AG04449 (cell line): ENCODE results near the gene MEAK7.

Source experiments
- CTCF ChIA-PET: fragments of 350-600 bp; formaldehyde crosslinking; extraction: SDS; loops from one replicate; lab custom pipeline; 2021; ENCODE audit warnings: antibody characterized with exemption; lab: Yijun Ruan, JAX
- POLR2A ChIA-PET: fragments of 400-600, 350-600 bp; formaldehyde crosslinking; extraction: SDS; loops from one replicate; lab custom pipeline; 2020; ENCODE audit warnings: antibody characterized with exemption, inconsistent platforms; lab: Yijun Ruan, JAX
- DNase-seq: peaks from one replicate; pipeline ENCODE4 v3.0.0-alpha.2; 2010; ENCODE audit warnings: low read depth, low spot score
- H3K4me3 ChIP-seq: 2 replicates; pipeline ENCODE4 v1.5.1; 2011; ENCODE audit warnings: low read depth, mild to moderate bottlenecking, control low read depth, low read length
- TF ChIP-seq, protein P1 (sequence below): IDR thresholded peaks from one replicate; pipeline ENCODE4 v1.5.1; 2011; ENCODE audit warnings: mild to moderate bottlenecking, moderate library complexity, low read length, control low read depth, inconsistent platforms; ENCODE audit not compliant: insufficient read depth; ENCODE audit errors: missing control alignments

MEAK7 gene

DNA sequence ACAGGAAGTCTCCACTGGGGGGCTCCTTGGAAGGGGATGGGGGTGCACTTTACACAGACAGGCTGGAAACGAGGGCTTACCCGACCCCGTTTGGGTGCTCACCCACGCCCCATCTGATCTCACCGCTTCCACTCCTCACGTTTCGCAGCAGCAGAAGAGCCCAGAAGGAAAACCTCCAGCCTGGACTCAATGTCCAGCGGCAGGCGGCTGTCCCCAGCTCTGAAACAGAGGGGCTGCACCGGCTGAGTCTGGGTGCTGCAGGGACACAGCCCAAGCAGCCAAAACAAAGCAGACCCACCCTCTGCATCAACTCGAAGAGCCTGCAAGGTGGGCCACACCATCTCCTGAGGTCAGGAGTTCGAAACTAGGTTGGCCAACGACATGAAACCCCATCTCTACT lies 3.9 kb downstream of the MEAK7 start:
- DNase-seq = no peak
- TF ChIP-seq, protein P1, sequence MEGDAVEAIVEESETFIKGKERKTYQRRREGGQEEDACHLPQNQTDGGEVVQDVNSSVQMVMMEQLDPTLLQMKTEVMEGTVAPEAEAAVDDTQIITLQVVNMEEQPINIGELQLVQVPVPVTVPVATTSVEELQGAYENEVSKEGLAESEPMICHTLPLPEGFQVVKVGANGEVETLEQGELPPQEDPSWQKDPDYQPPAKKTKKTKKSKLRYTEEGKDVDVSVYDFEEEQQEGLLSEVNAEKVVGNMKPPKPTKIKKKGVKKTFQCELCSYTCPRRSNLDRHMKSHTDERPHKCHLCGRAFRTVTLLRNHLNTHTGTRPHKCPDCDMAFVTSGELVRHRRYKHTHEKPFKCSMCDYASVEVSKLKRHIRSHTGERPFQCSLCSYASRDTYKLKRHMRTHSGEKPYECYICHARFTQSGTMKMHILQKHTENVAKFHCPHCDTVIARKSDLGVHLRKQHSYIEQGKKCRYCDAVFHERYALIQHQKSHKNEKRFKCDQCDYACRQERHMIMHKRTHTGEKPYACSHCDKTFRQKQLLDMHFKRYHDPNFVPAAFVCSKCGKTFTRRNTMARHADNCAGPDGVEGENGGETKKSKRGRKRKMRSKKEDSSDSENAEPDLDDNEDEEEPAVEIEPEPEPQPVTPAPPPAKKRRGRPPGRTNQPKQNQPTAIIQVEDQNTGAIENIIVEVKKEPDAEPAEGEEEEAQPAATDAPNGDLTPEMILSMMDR = no peak
- ChIA-PET POLR2A (no interaction called here), CTCF (interaction anchor here (1.5 to 2.1 kb wide), 2 partner anchors 16 to 225 kb away, joined by 3 to 4 read pairs; no protein-coding TSS in a partner anchor)
- H3K4me3 ChIP-seq = no peak overlapping the region

DNA sequence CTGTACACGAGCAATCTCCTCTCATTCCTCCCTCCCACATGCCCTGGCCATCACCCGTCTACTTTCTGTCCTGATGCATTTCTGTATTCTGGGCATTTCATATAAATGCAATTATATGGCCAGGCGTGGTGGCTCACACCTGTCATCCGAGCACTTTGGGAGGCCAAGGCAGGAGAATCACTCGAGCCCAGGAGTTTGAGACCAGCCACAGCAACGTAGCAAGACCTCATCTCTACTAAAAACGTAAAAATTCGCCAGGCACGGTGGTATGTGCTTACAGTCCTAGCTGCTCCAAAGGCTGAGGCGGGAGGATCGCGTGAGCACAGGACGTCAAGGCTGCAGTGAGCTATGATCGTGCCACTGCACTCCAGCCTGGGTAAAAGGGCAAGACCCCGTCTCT lies 4.8 kb downstream of the MEAK7 start:
- ChIA-PET CTCF (interaction anchor here (1.0 to 1.5 kb wide), 2 partner anchors 13 to 15 kb away, joined by 3 read pairs; no protein-coding TSS in a partner anchor), POLR2A (no interaction called here)
- no peak for DNase-seq
- TF ChIP-seq, protein P1 = no peak
- H3K4me3 ChIP-seq = no peak overlapping the region

DNA sequence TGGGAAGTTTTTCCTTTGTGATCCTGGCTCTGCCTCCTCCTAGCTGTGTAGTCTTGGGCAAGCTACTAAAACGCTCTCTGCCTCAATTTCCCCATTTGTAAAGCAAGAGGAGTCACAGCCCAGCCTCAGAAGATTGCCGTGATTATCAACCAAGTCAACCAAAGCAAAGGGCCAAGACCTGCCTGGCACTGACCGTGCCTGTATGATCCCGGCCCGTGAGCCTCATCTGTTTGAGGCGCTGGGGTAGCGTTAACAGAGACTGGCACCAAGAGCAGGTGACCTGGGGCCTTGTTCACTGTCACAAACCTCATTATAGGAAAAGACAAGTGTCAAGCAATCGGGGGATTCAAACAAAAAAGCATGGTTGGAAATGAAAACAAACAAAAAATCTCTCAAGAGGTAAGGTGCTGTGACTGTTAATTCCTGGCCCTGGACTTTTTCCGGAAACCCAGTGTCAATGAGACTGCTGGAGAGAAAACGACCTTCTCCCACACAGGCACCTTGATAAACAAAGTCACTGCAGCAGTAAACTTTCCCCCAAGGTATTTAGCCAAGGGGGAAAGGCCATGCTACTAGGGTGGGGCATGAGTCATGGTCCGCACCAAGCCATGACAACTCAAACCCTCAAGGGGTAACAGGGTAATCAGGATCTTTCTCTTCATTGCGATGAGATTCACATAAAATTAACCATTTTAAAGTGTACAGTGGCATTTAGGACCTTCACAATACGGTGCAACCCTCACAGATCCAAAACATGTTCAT lies 5.4 kb downstream of the MEAK7 start:
- ChIA-PET CTCF (interaction anchor here (1.0 to 2.9 kb wide), 6 partner anchors 8 to 433 kb away, joined by 3 to 17 read pairs (median 6); no protein-coding TSS in a partner anchor), POLR2A (interaction anchor here (1.3 kb wide), 1 partner anchor 7 kb away, joined by 3 read pairs; no protein-coding TSS in a partner anchor)
- TF ChIP-seq, protein P1 = no peak
- no peak for DNase-seq
- no peak overlapping the region for H3K4me3 ChIP-seq

DNA sequence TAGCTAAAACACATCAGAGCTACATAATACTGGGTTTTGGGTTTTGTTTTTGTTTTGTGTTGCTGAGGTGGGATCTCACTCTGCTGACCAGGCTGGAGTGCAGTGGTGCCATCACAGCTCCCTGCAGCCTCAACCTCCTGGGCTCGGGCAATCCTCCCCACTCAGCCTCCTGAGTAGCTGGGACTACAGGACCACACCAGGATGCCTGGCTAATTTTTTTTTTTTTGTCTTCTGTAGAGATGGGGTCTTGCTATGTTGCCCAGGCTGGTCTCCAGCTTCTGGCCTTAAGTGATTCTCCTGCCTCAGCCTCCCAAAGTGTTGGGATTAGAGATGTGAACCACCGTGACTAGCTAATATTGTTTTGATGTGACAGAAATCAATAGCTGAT lies 6.2 kb downstream of the MEAK7 start:
- CTCF ChIA-PET = interaction anchor here (1.0 to 2.9 kb wide), 5 partner anchors 8 to 432 kb away, joined by 3 to 17 read pairs (median 8); no protein-coding TSS in a partner anchor
- POLR2A ChIA-PET = interaction anchor here (1.3 kb wide), 1 partner anchor 8 kb away, joined by 3 read pairs; no protein-coding TSS in a partner anchor
- no peak overlapping the region for H3K4me3 ChIP-seq
- TF ChIP-seq, protein P1 = no peak
- no peak for DNase-seq

DNA sequence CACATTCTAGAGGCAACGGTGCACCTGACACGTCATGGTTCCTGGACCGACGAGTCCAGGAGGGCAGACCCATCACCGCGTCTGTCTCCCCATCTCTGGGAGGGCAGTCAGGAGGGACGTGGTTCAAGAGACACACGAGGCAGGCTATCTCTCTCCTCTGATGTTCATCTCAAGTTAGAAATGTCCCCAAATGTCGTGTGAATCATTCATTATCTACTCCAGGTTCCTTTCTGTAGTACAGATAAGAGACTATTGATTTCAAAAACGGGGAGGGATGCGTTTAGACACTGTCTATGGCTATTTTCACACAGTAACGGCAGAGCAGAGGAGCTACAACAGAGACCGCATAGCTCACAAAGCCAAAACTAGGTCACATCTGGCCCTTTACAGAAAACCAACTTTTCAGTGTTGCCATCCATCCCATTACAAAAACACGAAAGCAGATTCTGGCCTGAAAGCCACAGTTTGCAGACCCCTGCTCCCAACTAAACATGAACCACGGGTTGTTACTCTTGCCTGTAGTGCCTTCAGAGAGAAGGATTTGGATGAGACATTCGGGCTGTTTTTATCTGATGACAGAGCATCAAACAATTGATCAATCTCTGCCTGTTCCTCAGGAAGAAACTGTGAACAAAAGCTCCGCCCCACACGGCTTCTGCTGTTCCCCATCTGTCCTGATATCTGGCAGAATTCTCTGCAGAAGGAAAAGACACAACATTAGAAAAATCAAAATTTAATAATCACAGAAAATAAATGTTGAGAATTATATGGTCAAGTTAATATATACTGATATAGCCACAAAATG lies 6.8 kb downstream of the MEAK7 start:
- TF ChIP-seq, protein P1 = no peak
- ChIA-PET CTCF (interaction anchor here (1.0 to 5.2 kb wide), 7 partner anchors 9 to 432 kb away, joined by 3 to 40 read pairs (median 8); no protein-coding TSS in a partner anchor), POLR2A (interaction anchor here (1.3 kb wide), 1 partner anchor 9 kb away, joined by 3 read pairs; no protein-coding TSS in a partner anchor)
- no peak for DNase-seq
- H3K4me3 ChIP-seq = no peak overlapping the region

DNA sequence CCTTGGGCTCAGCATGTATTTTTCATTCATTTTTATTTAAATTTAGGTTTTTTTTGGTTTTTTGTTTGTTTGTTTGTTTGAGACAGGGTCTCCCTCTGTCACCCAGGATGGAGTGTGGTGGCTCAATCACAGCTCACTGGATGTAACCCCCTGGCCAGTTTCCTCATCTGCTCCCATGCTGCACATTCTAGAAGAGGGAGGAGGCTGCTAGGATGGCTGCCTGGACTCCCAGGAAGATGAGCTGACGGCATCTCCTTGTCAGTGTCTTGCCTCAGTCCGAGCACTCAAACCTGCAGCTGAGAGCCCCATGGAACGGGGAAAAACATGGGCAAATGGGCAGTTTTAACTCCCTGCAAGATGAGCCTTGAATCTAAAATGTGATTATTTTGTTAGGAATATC lies 7.5 kb downstream of the MEAK7 start:
- ChIA-PET CTCF (interaction anchor here (0.7 to 5.2 kb wide), 9 partner anchors 8 to 126 kb away, joined by 3 to 40 read pairs (median 4); no protein-coding TSS in a partner anchor), POLR2A (interaction anchor here (0.8 kb wide), 1 partner anchor 11 kb away, joined by 4 read pairs; no protein-coding TSS in a partner anchor)
- TF ChIP-seq, protein P1 = no peak

More for the DNA sequence above, 7.5 kb downstream of the MEAK7 start:
- no peak for DNase-seq
- H3K4me3 ChIP-seq = no peak overlapping the region
